ENCODE results near the gene TOMM22. TPM values are rescaled to one million over a fixed set of nuclear protein-coding genes. Genes with fewer than 3 reads are reported as not detected.
A peak's percentile ranks its signal among the peaks of the same experiment; 100 is the strongest.

The TOMM22 gene
- total RNA-seq, 2 donors from 2014 or later = 97.1 to 149 TPM

DNA sequence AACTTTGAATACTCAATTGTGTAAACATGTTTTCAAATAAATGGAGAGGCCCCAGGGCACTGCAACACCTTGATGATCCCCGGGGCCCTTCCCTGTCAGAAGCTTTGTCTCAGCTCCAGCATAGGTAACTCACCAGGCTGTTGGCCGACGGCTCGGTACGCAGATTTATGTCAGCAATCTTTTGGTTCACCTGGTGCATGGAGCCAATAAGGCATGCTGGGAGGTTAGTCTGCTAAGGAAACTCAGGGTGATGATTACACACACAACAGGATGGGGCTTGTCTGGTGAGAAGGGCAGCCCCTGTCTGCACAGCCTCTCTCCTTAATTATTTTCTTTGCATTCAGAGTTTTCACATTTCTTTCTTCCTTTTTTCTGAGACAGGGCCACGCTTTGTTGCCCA, 36.3 kb upstream of the TOMM22 start:
- Histone ChIP-seq H3K9ac (ENCODE audit: low read depth in 2 of 2, low read length in 2 of 2) (no peak overlapping the region), H3K27ac (no peak overlapping the region), H3K9me3 (no peaks in the 10 kb centered on the region), H3K4me1 (no peaks in the 10 kb centered on the region), H3K27me3 (no peaks in the 10 kb centered on the region), H3K36me3 (no peaks in the 10 kb centered on the region), H3K4me3 (no peak overlapping the region)
- intact Hi-C loops (cut with DNase I) = no loop called here
- TF ChIP-seq, protein P1, sequence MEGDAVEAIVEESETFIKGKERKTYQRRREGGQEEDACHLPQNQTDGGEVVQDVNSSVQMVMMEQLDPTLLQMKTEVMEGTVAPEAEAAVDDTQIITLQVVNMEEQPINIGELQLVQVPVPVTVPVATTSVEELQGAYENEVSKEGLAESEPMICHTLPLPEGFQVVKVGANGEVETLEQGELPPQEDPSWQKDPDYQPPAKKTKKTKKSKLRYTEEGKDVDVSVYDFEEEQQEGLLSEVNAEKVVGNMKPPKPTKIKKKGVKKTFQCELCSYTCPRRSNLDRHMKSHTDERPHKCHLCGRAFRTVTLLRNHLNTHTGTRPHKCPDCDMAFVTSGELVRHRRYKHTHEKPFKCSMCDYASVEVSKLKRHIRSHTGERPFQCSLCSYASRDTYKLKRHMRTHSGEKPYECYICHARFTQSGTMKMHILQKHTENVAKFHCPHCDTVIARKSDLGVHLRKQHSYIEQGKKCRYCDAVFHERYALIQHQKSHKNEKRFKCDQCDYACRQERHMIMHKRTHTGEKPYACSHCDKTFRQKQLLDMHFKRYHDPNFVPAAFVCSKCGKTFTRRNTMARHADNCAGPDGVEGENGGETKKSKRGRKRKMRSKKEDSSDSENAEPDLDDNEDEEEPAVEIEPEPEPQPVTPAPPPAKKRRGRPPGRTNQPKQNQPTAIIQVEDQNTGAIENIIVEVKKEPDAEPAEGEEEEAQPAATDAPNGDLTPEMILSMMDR (IDR thresholded peaks at IDR 0.05) = no peak
- no peak for DNase-seq

DNA sequence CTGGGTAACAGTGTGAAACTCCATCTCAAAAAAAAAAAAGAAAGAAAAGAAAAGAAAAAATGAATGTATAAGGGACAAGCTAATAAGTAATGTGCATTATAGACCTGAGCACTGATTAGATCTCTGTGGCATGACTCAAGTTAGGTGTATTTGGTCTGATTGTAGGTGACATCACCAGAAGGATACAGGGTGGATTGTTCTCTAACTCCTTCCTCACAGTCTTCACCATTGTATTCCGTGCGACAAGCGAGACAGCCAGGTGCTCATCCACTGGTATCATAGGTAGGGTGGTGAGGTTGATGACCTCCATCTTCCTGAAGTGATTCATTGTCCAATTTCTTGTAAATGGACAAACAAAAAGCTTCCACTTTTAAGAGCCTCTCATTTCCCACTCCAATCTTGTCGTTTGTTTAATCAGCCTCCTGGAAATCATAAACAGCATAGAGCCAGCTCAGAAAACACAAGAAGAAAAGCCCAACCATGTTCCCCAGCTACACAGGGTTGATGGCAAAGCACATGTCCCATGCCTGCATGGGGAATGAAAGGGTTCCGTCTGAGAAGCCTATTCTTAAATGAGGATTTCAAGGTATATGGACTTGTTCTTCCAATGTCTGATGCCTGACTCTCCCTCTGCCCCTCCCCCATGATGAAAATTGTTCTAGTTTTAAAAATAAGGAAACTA, 31.8 kb upstream of the TOMM22 start:
- intact Hi-C loops (cut with DNase I) = no loop called here
- H3K4me3 ChIP-seq = no peak overlapping the region
- no peaks in the 10 kb centered on the region for H3K9me3 ChIP-seq
- no peak overlapping the region for H3K27ac ChIP-seq
- no peaks in the 10 kb centered on the region for H3K4me1 ChIP-seq
- H3K27me3 ChIP-seq = no peaks in the 10 kb centered on the region
- no peaks in the 10 kb centered on the region for H3K36me3 ChIP-seq
- DNase-seq = no peak
- TF ChIP-seq, protein P1 (IDR thresholded peaks at IDR 0.05) = no peak
- H3K9ac ChIP-seq (ENCODE audit: low read depth in 2 of 2, low read length in 2 of 2) = no peak overlapping the region

DNA sequence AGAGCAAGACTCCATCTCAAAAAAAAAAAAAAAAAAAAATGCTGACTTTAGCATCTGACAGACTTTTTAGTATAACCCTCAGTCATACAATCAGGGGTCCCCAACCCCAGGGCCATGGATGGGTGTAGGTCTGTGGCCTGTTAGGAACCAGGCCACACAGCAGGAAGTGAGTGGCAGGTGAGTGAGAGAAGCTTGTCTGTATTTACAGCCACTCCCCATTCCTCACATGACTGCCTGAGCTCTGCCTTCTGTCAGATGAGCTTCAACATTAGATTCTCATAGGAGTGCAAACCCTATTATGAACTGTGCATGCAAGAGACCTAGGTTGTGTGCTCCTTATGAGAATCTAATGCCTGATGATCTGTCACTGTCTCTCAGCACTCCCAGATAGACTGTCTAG, 28.9 kb upstream of the TOMM22 start:
- no peaks in the 10 kb centered on the region for H3K27me3 ChIP-seq
- H3K4me1 ChIP-seq = peaks cover 5% of the 10 kb centered on the region
- no peaks in the 10 kb centered on the region for H3K9me3 ChIP-seq
- no peak overlapping the region for H3K4me3 ChIP-seq
- intact Hi-C loops (cut with DNase I) = no loop called here
- H3K36me3 ChIP-seq = no peaks in the 10 kb centered on the region
- H3K27ac ChIP-seq = peak overlapping the region; percentile 33
- no peak overlapping the region for H3K9ac ChIP-seq (ENCODE audit: low read depth in 2 of 2, low read length in 2 of 2)
- peak; percentile 35 for DNase-seq
- TF ChIP-seq, protein P1 (IDR thresholded peaks at IDR 0.05) = no peak

DNA sequence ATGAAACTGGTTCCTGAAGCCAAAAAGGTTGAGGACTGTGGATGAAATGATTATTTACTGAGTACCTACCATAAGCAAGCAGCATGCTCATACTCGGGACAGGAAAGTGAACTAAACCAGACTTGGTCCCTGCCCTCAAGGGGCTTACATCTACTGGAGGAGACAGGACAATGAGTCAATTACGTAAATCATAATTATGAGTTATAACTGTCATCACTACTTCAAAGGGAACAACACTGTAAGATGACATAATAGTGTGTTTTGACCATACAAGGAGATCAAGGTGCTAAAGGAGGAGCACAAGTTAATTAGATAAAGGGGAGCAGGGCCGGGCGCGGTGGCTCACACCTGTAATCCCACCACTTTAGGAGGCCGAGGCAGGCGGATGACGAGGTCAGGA, 28.0 kb upstream of the TOMM22 start:
- no peaks in the 10 kb centered on the region for H3K36me3 ChIP-seq
- no peak overlapping the region for H3K9ac ChIP-seq (ENCODE audit: low read depth in 2 of 2, low read length in 2 of 2)
- no peak for DNase-seq
- H3K4me3 ChIP-seq = no peak overlapping the region
- peaks cover 5% of the 10 kb centered on the region for H3K4me1 ChIP-seq
- H3K9me3 ChIP-seq = no peaks in the 10 kb centered on the region
- no peak overlapping the region for H3K27ac ChIP-seq
- intact Hi-C loops (cut with DNase I) = no loop called here
- TF ChIP-seq, protein P1 (IDR thresholded peaks at IDR 0.05) = no peak
- no peaks in the 10 kb centered on the region for H3K27me3 ChIP-seq

DNA sequence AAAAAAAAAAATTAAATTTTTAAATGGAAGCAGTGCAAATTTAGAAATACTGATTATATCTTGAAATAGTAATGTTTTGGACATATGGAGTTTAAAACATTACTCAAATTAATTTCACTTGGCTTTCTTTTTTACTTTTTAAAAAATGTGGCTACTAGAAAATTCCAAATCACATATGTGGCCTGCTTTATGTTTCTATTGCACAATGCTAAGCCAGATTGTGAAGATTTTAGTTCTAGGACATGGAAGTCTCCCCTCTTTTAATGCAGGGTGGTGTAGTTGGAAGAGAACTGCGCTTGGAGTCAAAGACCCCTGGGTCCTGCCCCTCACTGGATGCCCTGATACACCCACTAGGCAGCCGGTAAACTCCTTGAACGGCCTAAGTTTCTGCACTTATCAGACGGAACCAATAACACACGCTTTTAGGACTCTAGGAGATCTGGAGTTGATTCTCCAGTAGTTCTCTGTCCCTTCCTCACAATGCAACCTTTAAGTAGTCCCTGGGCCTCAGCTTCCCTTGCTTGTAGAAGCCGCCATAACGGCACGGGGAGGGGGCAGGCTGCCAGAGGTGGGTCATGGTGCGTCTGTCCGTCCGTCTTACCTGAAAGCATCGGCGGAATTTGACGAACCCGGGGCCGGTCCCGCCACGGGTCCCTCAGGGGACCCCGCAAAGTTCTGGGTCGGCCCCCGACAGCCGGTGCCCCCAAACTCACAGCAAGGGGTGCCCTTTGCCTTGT, 26.1 kb upstream of the TOMM22 start:
- Histone ChIP-seq H3K4me1 (peaks cover 5% of the 10 kb centered on the region), H3K9me3 (no peaks in the 10 kb centered on the region), H3K27me3 (no peaks in the 10 kb centered on the region), H3K9ac (ENCODE audit: low read depth in 2 of 2, low read length in 2 of 2) (peak overlapping the region; percentile 86 to 92), H3K36me3 (peaks cover 2% of the 10 kb centered on the region), H3K4me3 (peak overlapping the region; percentile 94), H3K27ac (peak overlapping the region; percentile 81)
- intact Hi-C loops (cut with DNase I) = no loop called here
- DNase-seq = no peak
- TF ChIP-seq, protein P1 (IDR thresholded peaks at IDR 0.05) = no peak
